Coronary artery (tissue), 2 donors: ENCODE data around the gene PPARD.
"Not testable (repeated sequence)": the region's sequence is repeated elsewhere in the genome, so short reads cannot be mapped to it uniquely, and the experiment has no call there.

ENCODE experiments used
- DNase-seq: peaks from one replicate; pipeline ENCODE4 v3.0.0-alpha.2; 2017; ENCODE audit warnings: low spot score
- H3K27ac ChIP-seq, 2 donors: fragments of 200-600 bp; sonication (generic); one replicate each; pipeline ENCODE4 v1.5.1; 2016 to 2019
- H3K4me3 ChIP-seq: fragments of 200-600 bp; sonication (generic); 2 replicates; pipeline ENCODE4 v1.5.1; 2016; ENCODE audit warnings: mild to moderate bottlenecking, moderate library complexity
- TF ChIP-seq, protein P1 (sequence below): fragments of 200-600 bp; sonication (generic); IDR thresholded peaks from one replicate; pipeline ENCODE4 v1.5.1; 2019; ENCODE audit warnings: antibody characterized with exemption

PPARD gene

DNA sequence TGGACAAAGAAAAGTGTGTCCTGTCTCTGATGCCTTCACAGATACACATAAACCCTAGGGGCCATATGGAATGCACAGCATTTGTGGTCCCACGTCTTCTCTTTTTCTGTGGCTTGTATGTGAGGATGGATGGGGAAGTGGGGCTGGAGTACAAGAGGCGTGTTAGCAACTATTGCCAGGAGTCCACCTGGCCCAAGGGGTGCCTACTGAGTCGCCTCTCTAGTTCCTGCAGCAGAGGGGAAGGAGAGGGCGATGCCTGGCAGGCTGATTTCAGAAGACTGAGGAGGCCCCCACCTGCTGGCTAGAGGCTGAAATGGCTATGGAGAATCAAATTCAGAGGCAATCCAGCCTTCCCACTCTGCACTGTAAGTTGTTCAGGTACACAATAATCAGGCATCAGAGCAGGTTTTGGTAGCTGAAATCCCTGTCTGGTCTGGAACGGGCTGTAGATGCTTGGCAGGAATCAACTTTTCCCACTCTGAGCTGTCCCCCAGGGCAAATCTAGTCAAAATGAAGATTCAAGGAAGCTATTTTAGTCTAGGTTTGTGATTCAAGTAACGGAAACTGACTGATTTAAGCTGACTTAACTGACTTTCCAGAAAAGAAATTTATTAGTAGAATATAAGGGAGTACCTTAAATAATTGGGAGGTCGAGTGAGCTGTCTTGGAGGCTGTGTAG lies 14.9 kb upstream of the PPARD start:
- TF ChIP-seq, protein P1, sequence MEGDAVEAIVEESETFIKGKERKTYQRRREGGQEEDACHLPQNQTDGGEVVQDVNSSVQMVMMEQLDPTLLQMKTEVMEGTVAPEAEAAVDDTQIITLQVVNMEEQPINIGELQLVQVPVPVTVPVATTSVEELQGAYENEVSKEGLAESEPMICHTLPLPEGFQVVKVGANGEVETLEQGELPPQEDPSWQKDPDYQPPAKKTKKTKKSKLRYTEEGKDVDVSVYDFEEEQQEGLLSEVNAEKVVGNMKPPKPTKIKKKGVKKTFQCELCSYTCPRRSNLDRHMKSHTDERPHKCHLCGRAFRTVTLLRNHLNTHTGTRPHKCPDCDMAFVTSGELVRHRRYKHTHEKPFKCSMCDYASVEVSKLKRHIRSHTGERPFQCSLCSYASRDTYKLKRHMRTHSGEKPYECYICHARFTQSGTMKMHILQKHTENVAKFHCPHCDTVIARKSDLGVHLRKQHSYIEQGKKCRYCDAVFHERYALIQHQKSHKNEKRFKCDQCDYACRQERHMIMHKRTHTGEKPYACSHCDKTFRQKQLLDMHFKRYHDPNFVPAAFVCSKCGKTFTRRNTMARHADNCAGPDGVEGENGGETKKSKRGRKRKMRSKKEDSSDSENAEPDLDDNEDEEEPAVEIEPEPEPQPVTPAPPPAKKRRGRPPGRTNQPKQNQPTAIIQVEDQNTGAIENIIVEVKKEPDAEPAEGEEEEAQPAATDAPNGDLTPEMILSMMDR, result peak; percentile 15

DNA sequence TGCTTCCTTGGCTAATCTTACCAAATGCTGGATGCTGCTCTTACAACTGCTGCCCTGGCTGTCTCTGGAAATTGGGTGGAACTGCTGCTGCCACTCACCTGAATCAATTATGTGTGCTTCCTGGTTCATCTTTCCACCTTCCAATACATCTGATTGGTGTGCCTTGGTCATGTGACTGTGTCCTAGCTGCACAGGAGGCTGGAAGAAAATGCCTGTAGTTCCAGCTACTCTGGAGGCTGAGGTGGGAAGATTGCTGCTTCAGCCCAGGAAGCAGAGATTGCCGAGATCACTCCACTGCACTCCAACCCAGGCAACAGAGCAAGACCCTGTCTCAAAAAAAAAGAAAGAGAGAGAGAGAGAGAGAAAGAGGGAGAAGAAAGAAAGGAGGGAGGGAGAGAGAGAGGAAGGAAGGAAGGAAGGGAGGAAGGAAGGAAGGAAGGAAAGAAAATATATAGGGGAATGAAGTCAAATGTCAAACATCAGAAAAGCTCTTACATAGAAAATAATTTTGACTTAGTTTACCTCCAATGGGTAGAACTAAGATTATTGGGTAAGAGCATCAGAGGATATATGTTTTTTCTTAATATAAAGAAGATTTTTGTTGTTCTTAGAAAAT lies 14.1 kb upstream of the PPARD start:
- Histone ChIP-seq H3K4me3 (no peak overlapping the region), H3K27ac (no peak overlapping the region)
- TF ChIP-seq, protein P1, result no peak
- no peak for DNase-seq

More for the DNA sequence above, 14.9 kb upstream of the PPARD start:
- no peak for DNase-seq
- Histone ChIP-seq H3K27ac (no peak overlapping the region), H3K4me3 (no peak overlapping the region)

DNA sequence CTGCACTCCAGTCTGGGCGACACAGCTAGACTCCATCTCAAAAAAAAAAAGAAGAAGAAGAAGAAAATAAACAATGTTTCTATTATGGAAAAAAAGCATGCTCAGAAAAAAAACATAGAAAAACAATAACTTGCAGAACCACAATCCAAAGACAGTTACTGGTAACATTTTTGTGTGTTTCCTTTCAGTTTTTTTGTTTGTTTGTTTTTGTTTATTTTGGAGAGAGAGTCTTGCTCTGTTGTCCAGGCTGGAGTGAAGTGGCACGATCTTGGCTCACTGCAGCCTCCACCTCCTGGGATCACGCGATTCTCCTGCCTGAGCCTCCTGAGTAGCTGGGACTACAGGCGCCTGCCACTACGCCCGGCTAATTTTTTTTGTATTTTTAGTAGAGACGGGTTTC lies 13.4 kb upstream of the PPARD start:
- not testable (repeated sequence) for H3K27ac ChIP-seq, DNase-seq

DNA sequence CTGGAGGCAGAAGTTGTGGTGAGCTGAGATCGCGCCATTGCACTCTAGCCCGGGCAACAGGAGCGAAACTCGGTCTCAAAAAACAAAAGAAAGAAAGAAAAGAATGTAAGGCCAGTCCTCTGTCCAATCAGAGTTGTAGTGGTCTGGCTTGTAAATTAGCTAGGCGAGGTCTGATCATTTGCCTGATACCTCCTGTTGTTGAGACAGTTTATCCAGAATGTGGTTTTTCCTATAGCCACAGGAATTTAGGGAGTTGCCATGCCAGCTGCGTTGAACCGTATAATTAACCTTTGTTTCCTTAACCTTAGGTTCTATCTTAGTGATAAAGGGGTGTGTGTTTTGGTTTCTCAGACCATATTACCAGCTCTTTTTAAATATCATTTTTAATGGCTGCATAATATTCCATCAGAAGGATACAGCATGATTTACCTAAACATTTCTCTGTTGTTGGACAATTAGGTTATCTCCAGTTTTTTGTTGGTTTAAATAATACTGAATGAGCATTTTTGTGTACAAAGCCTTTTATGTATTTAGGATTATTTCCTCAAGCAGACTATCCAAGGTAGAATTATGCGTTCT lies 11.7 kb upstream of the PPARD start:
- H3K4me3 ChIP-seq, result no peak overlapping the region
- no peak overlapping the region for H3K27ac ChIP-seq
- DNase-seq, result no peak
- TF ChIP-seq, protein P1, result no peak

More for the DNA sequence above, 13.4 kb upstream of the PPARD start:
- not testable (repeated sequence) for H3K4me3 ChIP-seq

DNA sequence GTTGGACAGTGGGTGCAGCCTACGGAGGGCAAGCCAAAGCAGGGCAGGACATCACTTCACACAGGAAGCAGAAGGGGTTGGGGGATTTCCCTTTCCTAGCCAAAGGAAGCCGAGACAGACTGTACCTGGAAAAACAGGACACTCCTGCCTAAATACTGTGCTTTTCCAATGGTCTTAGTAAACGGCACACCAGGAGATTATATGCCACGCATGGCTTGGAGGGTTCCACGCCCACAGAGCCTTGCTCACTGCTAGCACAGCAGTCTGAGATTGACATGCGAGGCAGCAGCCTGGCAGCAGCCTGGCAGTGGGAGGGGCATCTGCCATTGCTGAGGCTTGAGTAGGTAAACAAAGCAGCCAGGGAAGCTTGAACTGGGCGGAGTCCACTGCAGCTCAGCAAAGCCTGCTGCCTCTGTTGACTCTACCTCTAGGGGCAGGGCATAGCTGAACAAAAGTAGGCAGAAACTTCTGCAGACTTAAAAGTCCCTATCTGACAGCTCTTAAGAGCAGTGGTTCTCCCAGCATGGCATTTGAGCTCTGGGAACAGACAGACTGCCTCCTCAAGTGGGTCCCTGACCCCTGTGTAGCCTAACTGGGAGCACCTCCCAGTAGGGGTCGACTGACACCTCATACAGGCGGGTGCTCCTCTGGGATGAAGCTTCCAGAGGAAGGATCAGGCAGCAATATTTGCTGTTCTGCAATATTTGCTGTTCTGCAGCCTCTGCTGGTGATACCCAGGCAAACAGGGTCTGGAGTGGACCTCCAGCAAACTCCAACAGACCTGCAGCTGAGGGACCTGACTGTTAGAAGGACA lies 10.1 kb upstream of the PPARD start:
- not testable (repeated sequence) for H3K4me3 ChIP-seq, DNase-seq, H3K27ac ChIP-seq

DNA sequence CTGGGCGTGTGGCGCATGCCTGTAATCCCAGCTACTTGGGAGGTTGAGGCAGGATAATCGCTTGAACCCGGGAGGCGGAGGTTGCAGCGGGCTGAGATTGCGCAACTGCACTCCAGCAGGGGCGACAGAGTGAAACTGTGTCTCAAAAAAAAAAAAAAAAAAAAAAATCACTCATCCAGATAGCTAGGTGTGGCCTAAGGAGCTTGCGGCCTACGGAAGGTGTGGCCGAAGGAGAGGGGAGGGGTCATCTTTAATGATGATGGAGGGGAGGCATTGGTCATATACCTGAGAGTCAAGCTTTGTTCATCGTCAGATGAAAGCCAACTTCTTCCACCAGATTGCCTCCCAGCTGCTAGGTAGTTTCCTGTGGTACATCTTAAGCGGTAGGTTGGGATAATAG lies 801 bp upstream of the PPARD start:
- no peak for DNase-seq
- TF ChIP-seq, protein P1, result no peak
- Histone ChIP-seq H3K27ac (no peak overlapping the region), H3K4me3 (no peak overlapping the region)

DNA sequence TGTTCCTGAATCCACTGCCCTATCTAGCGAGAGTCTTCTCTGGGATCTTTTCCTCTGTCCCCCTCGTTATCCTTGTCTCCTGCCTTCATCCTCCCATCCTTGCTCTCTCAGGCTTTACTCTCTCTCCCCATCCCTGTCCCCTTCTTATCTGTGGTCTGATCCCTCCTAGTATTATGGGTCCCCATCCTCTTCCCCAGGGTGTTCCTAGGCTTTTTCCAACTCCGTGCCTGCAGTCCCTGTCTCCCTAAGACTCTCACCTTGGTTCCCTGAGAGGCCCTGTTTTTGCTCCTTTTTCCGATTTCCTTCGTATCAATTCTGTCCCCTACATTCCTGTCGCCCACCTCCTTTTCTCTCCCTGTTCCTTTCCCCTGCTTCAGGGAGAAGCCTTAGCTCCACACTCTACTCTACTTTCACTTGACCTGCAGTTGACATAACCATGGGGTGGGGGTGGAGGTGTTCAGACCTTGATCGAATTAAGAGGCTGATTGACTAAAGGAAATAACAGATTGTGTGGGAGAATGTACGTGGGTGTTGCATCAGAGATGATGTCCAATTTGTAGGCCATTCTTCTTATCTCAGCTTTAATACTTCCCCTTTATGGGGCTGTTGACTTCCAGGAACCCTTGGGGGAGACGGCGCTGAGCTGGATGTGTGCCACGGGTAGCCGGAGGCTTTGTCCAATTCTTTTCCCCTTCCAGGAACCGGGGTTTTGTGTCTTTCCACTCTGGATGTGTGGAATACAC lies 905 bp downstream of the PPARD start:
- H3K4me3 ChIP-seq, result peak overlapping the region; percentile 90
- no peak for DNase-seq
- H3K27ac ChIP-seq, result peak overlapping the region; percentile 92
- TF ChIP-seq, protein P1, result no peak
